ENCODE measurements around the gene MPRIP. TPM values are rescaled to one million over a fixed set of nuclear protein-coding genes. Genes with fewer than 3 reads are reported as not detected.

MPRIP gene
- polyA plus RNA-seq, 1 of the 3 experiments (the other 2 are of a cell fraction): 64.4 TPM

DNA sequence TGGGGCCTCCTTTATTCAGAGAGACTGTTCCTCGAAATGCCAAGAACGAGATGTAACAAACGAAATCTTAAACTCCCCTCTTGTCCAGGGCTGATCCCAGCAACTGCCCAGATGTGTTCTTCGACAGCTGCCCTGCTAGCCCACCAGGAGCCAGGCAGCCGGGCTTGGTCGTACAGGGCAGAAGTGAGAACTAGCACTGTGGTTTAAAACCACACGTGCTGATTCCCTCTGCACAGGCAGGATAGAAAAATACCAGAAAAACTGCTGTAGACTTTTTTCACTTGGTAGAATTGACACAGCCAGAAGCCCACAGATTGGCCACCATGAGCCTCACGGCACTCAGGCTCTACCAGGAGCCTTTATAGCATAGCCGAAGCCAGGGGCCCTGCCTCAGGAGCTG, 130.7 kb downstream of the MPRIP start:
- H3K36me3 ChIP-seq (replicated peaks in 1 of 2; ENCODE audit: control insufficient read depth in 1 of 2, insufficient read depth in 2 of 2, low read length in 1 of 2): peaks cover 26 to 84% of the 10 kb centered on the region in 2 experiments
- H3K9me2 ChIP-seq: no peaks in the 10 kb centered on the region
- CTCF ChIA-PET: interaction anchor here (0.7 to 1.4 kb wide), 2 partner anchors 31 to 174 kb away, joined by 3 to 6 read pairs; no protein-coding TSS in a partner anchor
- H2AFZ ChIP-seq (ENCODE audit: low read depth): no peak overlapping the region
- H3K9me3 ChIP-seq: no peaks in the 10 kb centered on the region
- H3K79me2 ChIP-seq (ENCODE audit: insufficient read depth): no peaks in the 10 kb centered on the region
- 97% methylated on average over 6 of the region's 9 CpGs for WGBS (ENCODE audit: low lambda C conversion rate)
- H3K4me2 ChIP-seq: no peak overlapping the region
- no peak overlapping the region for H3K4me3 ChIP-seq (ENCODE audit: low read depth in 2 of 2, low read length in 1 of 2)
- DNase-seq: no peak
- POLR2A ChIA-PET: no interaction called here
- H4K20me1 ChIP-seq (ENCODE audit: insufficient read depth): no peaks in the 10 kb centered on the region
- no peak for TF ChIP-seq FOXM1 (IDR thresholded peaks at IDR 0.05; ENCODE audit: low read depth)
- TF ChIP-seq RCOR1 (IDR thresholded peaks at IDR 0.05; ENCODE audit: low read length): no peak
- TF ChIP-seq, protein P1, sequence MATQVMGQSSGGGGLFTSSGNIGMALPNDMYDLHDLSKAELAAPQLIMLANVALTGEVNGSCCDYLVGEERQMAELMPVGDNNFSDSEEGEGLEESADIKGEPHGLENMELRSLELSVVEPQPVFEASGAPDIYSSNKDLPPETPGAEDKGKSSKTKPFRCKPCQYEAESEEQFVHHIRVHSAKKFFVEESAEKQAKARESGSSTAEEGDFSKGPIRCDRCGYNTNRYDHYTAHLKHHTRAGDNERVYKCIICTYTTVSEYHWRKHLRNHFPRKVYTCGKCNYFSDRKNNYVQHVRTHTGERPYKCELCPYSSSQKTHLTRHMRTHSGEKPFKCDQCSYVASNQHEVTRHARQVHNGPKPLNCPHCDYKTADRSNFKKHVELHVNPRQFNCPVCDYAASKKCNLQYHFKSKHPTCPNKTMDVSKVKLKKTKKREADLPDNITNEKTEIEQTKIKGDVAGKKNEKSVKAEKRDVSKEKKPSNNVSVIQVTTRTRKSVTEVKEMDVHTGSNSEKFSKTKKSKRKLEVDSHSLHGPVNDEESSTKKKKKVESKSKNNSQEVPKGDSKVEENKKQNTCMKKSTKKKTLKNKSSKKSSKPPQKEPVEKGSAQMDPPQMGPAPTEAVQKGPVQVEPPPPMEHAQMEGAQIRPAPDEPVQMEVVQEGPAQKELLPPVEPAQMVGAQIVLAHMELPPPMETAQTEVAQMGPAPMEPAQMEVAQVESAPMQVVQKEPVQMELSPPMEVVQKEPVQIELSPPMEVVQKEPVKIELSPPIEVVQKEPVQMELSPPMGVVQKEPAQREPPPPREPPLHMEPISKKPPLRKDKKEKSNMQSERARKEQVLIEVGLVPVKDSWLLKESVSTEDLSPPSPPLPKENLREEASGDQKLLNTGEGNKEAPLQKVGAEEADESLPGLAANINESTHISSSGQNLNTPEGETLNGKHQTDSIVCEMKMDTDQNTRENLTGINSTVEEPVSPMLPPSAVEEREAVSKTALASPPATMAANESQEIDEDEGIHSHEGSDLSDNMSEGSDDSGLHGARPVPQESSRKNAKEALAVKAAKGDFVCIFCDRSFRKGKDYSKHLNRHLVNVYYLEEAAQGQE (IDR thresholded peaks at IDR 0.05; ENCODE audit: low read depth, low read length): no peak
- TF ChIP-seq MEF2A (IDR thresholded peaks at IDR 0.05; ENCODE audit: borderline replicate concordance, low read depth): no peak
- TF ChIP-seq, protein P2, sequence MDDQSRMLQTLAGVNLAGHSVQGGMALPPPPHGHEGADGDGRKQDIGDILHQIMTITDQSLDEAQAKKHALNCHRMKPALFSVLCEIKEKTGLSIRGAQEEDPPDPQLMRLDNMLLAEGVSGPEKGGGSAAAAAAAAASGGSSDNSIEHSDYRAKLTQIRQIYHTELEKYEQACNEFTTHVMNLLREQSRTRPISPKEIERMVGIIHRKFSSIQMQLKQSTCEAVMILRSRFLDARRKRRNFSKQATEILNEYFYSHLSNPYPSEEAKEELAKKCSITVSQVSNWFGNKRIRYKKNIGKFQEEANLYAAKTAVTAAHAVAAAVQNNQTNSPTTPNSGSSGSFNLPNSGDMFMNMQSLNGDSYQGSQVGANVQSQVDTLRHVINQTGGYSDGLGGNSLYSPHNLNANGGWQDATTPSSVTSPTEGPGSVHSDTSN (IDR thresholded peaks at IDR 0.05): no peak
- H3K27ac ChIP-seq (ENCODE audit: low read depth in 2 of 2, low read length in 1 of 2): no peak overlapping the region
- no peaks in the 10 kb centered on the region for H3K27me3 ChIP-seq (ENCODE audit: insufficient read depth)
- H3F3A ChIP-seq (replicated peaks; ENCODE audit: insufficient read depth): no peaks in the 10 kb centered on the region
- H3K4me1 ChIP-seq (ENCODE audit: control insufficient read depth in 1 of 2, insufficient read depth in 2 of 2, low read depth in 1 of 2, low read length in 1 of 2): no peaks in the 10 kb centered on the region
- H3K9ac ChIP-seq: no peak overlapping the region

DNA sequence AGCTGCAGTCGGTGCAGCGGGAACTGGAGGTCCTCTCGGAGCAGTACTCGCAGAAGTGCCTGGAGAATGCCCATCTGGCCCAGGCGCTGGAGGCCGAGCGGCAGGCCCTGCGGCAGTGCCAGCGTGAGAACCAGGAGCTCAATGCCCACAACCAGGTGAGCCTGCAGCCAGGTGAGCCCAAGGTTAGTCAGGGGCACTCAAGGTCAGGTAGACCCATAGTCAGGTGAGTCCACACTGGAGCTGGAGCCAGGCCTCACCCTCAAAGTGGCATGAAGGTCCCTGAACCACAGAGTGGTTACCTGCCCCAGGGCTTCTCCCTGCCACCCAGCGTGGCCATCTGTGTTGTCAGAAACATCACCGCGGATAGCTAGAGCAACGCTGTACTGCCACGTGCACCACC, 131.7 kb downstream of the MPRIP start:
- no peak overlapping the region for H3K4me2 ChIP-seq
- H3K9me2 ChIP-seq: no peaks in the 10 kb centered on the region
- 96% methylated on average over 8 of the region's 14 CpGs for WGBS (ENCODE audit: low lambda C conversion rate)
- H3K4me1 ChIP-seq (ENCODE audit: control insufficient read depth in 1 of 2, insufficient read depth in 2 of 2, low read depth in 1 of 2, low read length in 1 of 2): no peaks in the 10 kb centered on the region
- no peak overlapping the region for H3K9ac ChIP-seq
- H3K27ac ChIP-seq (ENCODE audit: low read depth in 2 of 2, low read length in 1 of 2): no peak overlapping the region
- ChIA-PET CTCF (interaction anchor here (0.5 to 0.7 kb wide), 2 partner anchors 9 to 88 kb away, joined by 3 to 5 read pairs; no protein-coding TSS in a partner anchor), POLR2A (no interaction called here)
- TF ChIP-seq, protein P2 (IDR thresholded peaks at IDR 0.05): no peak
- DNase-seq: no peak
- H3K9me3 ChIP-seq: no peaks in the 10 kb centered on the region
- H4K20me1 ChIP-seq (ENCODE audit: insufficient read depth): no peaks in the 10 kb centered on the region
- no peaks in the 10 kb centered on the region for H3F3A ChIP-seq (replicated peaks; ENCODE audit: insufficient read depth)
- no peaks in the 10 kb centered on the region for H3K79me2 ChIP-seq (ENCODE audit: insufficient read depth)
- H2AFZ ChIP-seq (ENCODE audit: low read depth): no peak overlapping the region
- H3K36me3 ChIP-seq (replicated peaks in 1 of 2; ENCODE audit: control insufficient read depth in 1 of 2, insufficient read depth in 2 of 2, low read length in 1 of 2): peaks cover 28 to 80% of the 10 kb centered on the region in 2 experiments
- H3K27me3 ChIP-seq (ENCODE audit: insufficient read depth): no peaks in the 10 kb centered on the region
- H3K4me3 ChIP-seq (ENCODE audit: low read depth in 2 of 2, low read length in 1 of 2): no peak overlapping the region
